Activated CD8-positive, alpha-beta T cell treated with anti-CD3 and anti-CD28 coated beads, Interleukin-2, amount 10 ng/mL, durations not matched to agents 7 days and 5 days (primary cell): ENCODE results near the gene SETD2. TPM values are rescaled to one million over a fixed set of nuclear protein-coding genes. Genes with fewer than 3 reads are reported as not detected.

Experiments used
- ATAC-seq: fragments of 150-1000 bp; cut with Tn5 transposase; one replicate; pipeline ENCODE4 v1.10.0; 2021; ENCODE audit warnings: moderate library complexity
- CTCF ChIA-PET: fragments of 350-600 bp; sonication (Branson Sonifier 250); formaldehyde crosslinking; loops from one replicate; lab custom pipeline; 2021; ENCODE audit warnings: antibody characterized with exemption; lab: Charles Lee
- POLR2A ChIA-PET: fragments of 350-600 bp; sonication (Branson Sonifier 250); formaldehyde crosslinking; loops from one replicate; lab custom pipeline; 2021; ENCODE audit warnings: antibody characterized with exemption; lab: Charles Lee
- DNase-seq: peaks from one replicate; pipeline ENCODE4 v3.0.0-alpha.2; 2020
- H3K27ac Mint-ChIP-seq: one replicate; pipeline ENCODE4 v1.8.0; 2021; ENCODE audit warnings: mild to moderate bottlenecking, mixed read lengths
- H3K27me3 Mint-ChIP-seq: one replicate; pipeline ENCODE4 v1.8.0; 2021; ENCODE audit warnings: low read depth, mixed read lengths
- H3K36me3 Mint-ChIP-seq: one replicate; pipeline ENCODE4 v1.8.0; 2021; ENCODE audit warnings: low read depth, mixed read lengths
- H3K4me1 Mint-ChIP-seq: one replicate; pipeline ENCODE4 v1.8.0; 2021; ENCODE audit warnings: low read depth, mixed read lengths
- H3K4me3 Mint-ChIP-seq: one replicate; pipeline ENCODE4 v1.8.0; 2021; ENCODE audit warnings: mild to moderate bottlenecking, mixed read lengths
- H3K9me3 Mint-ChIP-seq: one replicate; pipeline ENCODE4 v1.8.0; 2022; ENCODE audit warnings: mixed read lengths; ENCODE audit not compliant: insufficient read depth
- total RNA-seq, 2 experiments: library from RNA; stranded (reverse); gene quantifications; one replicate each; pipeline ENCODE4 v1.2.3, GENCODE V29; 2021

The SETD2 gene
- total RNA-seq, 2 experiments from 2014 or later: 43.1 to 48.1 TPM

GRCh38 chr3:47001731-47002170 is 162.2 kb downstream of the SETD2 start:
- DNase-seq: no peak
- Mint-ChIP-seq H3K27ac (no peak overlapping the region), H3K4me3 (no peak overlapping the region), H3K27me3 (no peaks in the 10 kb centered on the region), H3K4me1 (peaks cover 28% of the 10 kb centered on the region), H3K9me3 (no peaks in the 10 kb centered on the region), H3K36me3 (peaks cover 65% of the 10 kb centered on the region)
- CTCF ChIA-PET: no interaction called here
- POLR2A ChIA-PET: no interaction called here
- no peak for ATAC-seq

GRCh38 chr3:47000922-47001730 is 162.8 kb downstream of the SETD2 start:
- no peak overlapping the region for H3K27ac Mint-ChIP-seq
- POLR2A ChIA-PET: no interaction called here
- H3K4me3 Mint-ChIP-seq: no peak overlapping the region
- H3K4me1 Mint-ChIP-seq: peaks cover 34% of the 10 kb centered on the region
- no peaks in the 10 kb centered on the region for H3K9me3 Mint-ChIP-seq
- ATAC-seq (no peak), DNase-seq (no peak)
- H3K36me3 Mint-ChIP-seq: peaks cover 59% of the 10 kb centered on the region
- no peaks in the 10 kb centered on the region for H3K27me3 Mint-ChIP-seq
- CTCF ChIA-PET: no interaction called here

- no peak overlapping the region for H3K4me3 Mint-ChIP-seq
- peaks cover 51% of the 10 kb centered on the region for H3K36me3 Mint-ChIP-seq
- ATAC-seq (no peak), DNase-seq (no peak)
- peaks cover 39% of the 10 kb centered on the region for H3K4me1 Mint-ChIP-seq
- H3K27ac Mint-ChIP-seq: peak overlapping the region; percentile 52
- POLR2A ChIA-PET: no interaction called here
- no peaks in the 10 kb centered on the region for H3K27me3 Mint-ChIP-seq
- no peaks in the 10 kb centered on the region for H3K9me3 Mint-ChIP-seq
- CTCF ChIA-PET: no interaction called here
Measured at GRCh38 chr3:47000198-47000815, 163.6 kb downstream of the SETD2 start.

- POLR2A ChIA-PET: no interaction called here
- DNase-seq (no peak), ATAC-seq (no peak)
- CTCF ChIA-PET: interaction anchor here (0.6 to 3.0 kb wide), 4 partner anchors 11 to 86 kb away, joined by 3 to 15 read pairs (median 3); no protein-coding TSS in a partner anchor
- Mint-ChIP-seq H3K27ac (peak overlapping the region; percentile 52), H3K9me3 (no peaks in the 10 kb centered on the region), H3K27me3 (no peaks in the 10 kb centered on the region), H3K4me1 (peaks cover 39% of the 10 kb centered on the region), H3K4me3 (no peak overlapping the region), H3K36me3 (peaks cover 49% of the 10 kb centered on the region)
Measured at GRCh38 chr3:46999516-47000197, 164.3 kb downstream of the SETD2 start.

- ChIA-PET POLR2A (no interaction called here), CTCF (interaction anchor here (0.6 to 3.2 kb wide), 10 partner anchors 7 to 86 kb away, joined by 3 to 15 read pairs (median 4); no protein-coding TSS in a partner anchor)
- Mint-ChIP-seq H3K36me3 (peaks cover 52% of the 10 kb centered on the region), H3K9me3 (no peaks in the 10 kb centered on the region), H3K4me3 (no peak overlapping the region), H3K27me3 (no peaks in the 10 kb centered on the region), H3K27ac (peak overlapping the region; percentile 15), H3K4me1 (peaks cover 39% of the 10 kb centered on the region)
- ATAC-seq (no peak), DNase-seq (no peak)
Measured at GRCh38 chr3:46998852-46999515, 164.9 kb downstream of the SETD2 start.

GRCh38 chr3:46998121-46998851 is 165.6 kb downstream of the SETD2 start:
- peaks cover 49% of the 10 kb centered on the region for H3K36me3 Mint-ChIP-seq
- no peak overlapping the region for H3K4me3 Mint-ChIP-seq
- no peaks in the 10 kb centered on the region for H3K27me3 Mint-ChIP-seq
- ChIA-PET POLR2A (interaction anchor here (0.9 kb wide), 1 partner anchor 13 kb away, joined by 3 read pairs; no protein-coding TSS in a partner anchor), CTCF (interaction anchor here (0.6 to 3.2 kb wide), 16 partner anchors 8 to 133 kb away, joined by 3 to 15 read pairs (median 4); no protein-coding TSS in a partner anchor)
- DNase-seq (peak; percentile 76), ATAC-seq (peak; percentile 66)
- H3K27ac Mint-ChIP-seq: peak overlapping the region; percentile 79
- no peaks in the 10 kb centered on the region for H3K9me3 Mint-ChIP-seq
- H3K4me1 Mint-ChIP-seq: peaks cover 39% of the 10 kb centered on the region

- DNase-seq: no peak
- Mint-ChIP-seq H3K27me3 (no peaks in the 10 kb centered on the region), H3K4me3 (no peak overlapping the region), H3K36me3 (peaks cover 45% of the 10 kb centered on the region), H3K27ac (peak overlapping the region; percentile 79), H3K4me1 (peaks cover 39% of the 10 kb centered on the region), H3K9me3 (no peaks in the 10 kb centered on the region)
- no peak for ATAC-seq
- ChIA-PET POLR2A (interaction anchor here (0.9 to 1.4 kb wide), 3 partner anchors 10 to 16 kb away, joined by 3 to 4 read pairs (median 4); no protein-coding TSS in a partner anchor), CTCF (interaction anchor here (0.7 to 3.2 kb wide), 13 partner anchors 11 to 132 kb away, joined by 3 to 15 read pairs (median 4); no protein-coding TSS in a partner anchor)
Measured at GRCh38 chr3:46997453-46998091, 166.3 kb downstream of the SETD2 start.

- CTCF ChIA-PET: interaction anchor here (1.3 to 3.2 kb wide), 6 partner anchors 10 to 84 kb away, joined by 3 to 15 read pairs (median 6); no protein-coding TSS in a partner anchor
- POLR2A ChIA-PET: interaction anchor here (1.0 to 1.4 kb wide), 2 partner anchors 11 to 15 kb away, joined by 4 read pairs; no protein-coding TSS in a partner anchor
- no peaks in the 10 kb centered on the region for H3K9me3 Mint-ChIP-seq
- no peak overlapping the region for H3K4me3 Mint-ChIP-seq
- peaks cover 39% of the 10 kb centered on the region for H3K4me1 Mint-ChIP-seq
- ATAC-seq: no peak
- no peaks in the 10 kb centered on the region for H3K27me3 Mint-ChIP-seq
- H3K36me3 Mint-ChIP-seq: peaks cover 47% of the 10 kb centered on the region
- no peak for DNase-seq
- peak overlapping the region; percentile 79 for H3K27ac Mint-ChIP-seq
Measured at GRCh38 chr3:46996689-46997452, 167.0 kb downstream of the SETD2 start.

GRCh38 chr3:46995901-46996562 is 167.9 kb downstream of the SETD2 start:
- no peaks in the 10 kb centered on the region for H3K27me3 Mint-ChIP-seq
- peaks cover 39% of the 10 kb centered on the region for H3K4me1 Mint-ChIP-seq
- H3K9me3 Mint-ChIP-seq: no peaks in the 10 kb centered on the region
- ChIA-PET POLR2A (interaction anchor here (1.4 kb wide), 1 partner anchor 12 kb away, joined by 4 read pairs; no protein-coding TSS in a partner anchor), CTCF (interaction anchor here (1.5 to 3.2 kb wide), 2 partner anchors 29 to 69 kb away, joined by 4 to 8 read pairs; no protein-coding TSS in a partner anchor)
- H3K27ac Mint-ChIP-seq: no peak overlapping the region
- no peak for DNase-seq
- peaks cover 46% of the 10 kb centered on the region for H3K36me3 Mint-ChIP-seq
- no peak for ATAC-seq
- H3K4me3 Mint-ChIP-seq: no peak overlapping the region
